SK-N-SH (cell line): ENCODE measurements around the gene ARMC10. TPM values are rescaled to one million over a fixed set of nuclear protein-coding genes. Genes with fewer than 3 reads are reported as not detected.

Experiments
- CTCF ChIA-PET: fragments of 300-600, 350-600 bp; formaldehyde crosslinking; extraction: SDS; loops from one replicate; lab custom pipeline; 2021; lab: Yijun Ruan, JAX
- POLR2A ChIA-PET: fragments of 350-600 bp; sonication (Branson Sonifier 250); formaldehyde crosslinking; extraction: SDS; loops from one replicate; lab custom pipeline; 2020; ENCODE audit warnings: antibody characterized with exemption, inconsistent platforms; lab: Yijun Ruan, JAX
- DNase-seq: peaks from one replicate; pipeline ENCODE4 v3.0.0; 2012
- H2AFZ ChIP-seq: fragments of 200-600 bp; sonication (generic); 2 replicates; pipeline ENCODE4 v1.8.1; 2016; ENCODE audit warnings: antibody characterized with exemption, mild to moderate bottlenecking, low read depth
- H3F3A ChIP-seq: fragments of 200-600 bp; sonication (generic); replicated peaks from 2 replicates; pipeline ENCODE3; 2016; ENCODE audit warnings: antibody characterized with exemption, mild to moderate bottlenecking; ENCODE audit not compliant: insufficient read depth
- H3K27ac ChIP-seq, 2 experiments: fragments of 200-500 bp in 1 of 2; fragments of 200-600 bp in 1 of 2; sonication (Bioruptor generic) in 1 of 2; sonication (generic), shearing (Covaris generic) in 1 of 2; 2 replicates each; pipeline versions ENCODE4 v1.5.1 to v1.6.1; 2014 to 2016; ENCODE audit warnings: low read depth in 2 of 2, inconsistent platforms in 1 of 2, low read length in 1 of 2, mild to moderate bottlenecking in 1 of 2, mixed read lengths in 1 of 2
- H3K27me3 ChIP-seq: fragments of 200-600 bp; sonication (generic), shearing (Covaris generic); 2 replicates; pipeline ENCODE4 v1.6.1; 2016; ENCODE audit warnings: mixed run types; ENCODE audit not compliant: insufficient read depth
- H3K36me3 ChIP-seq, 2 experiments: fragments of 200-500 bp in 1 of 2; fragments of 200-600 bp in 1 of 2; sonication (Bioruptor generic) in 1 of 2; sonication (generic) in 1 of 2; replicated peaks in 1 of 2; 2 replicates each; pipeline versions ENCODE3 to v1.5.1; 2014 to 2016; ENCODE audit warnings: low read length in 1 of 2, mild to moderate bottlenecking in 1 of 2; ENCODE audit not compliant: insufficient read depth in 2 of 2, control insufficient read depth in 1 of 2
- H3K4me1 ChIP-seq, 2 experiments: fragments of 200-500 bp in 1 of 2; fragments of 200-600 bp in 1 of 2; sonication (Bioruptor generic) in 1 of 2; sonication (generic), shearing (Covaris generic) in 1 of 2; 2 replicates each; pipeline versions ENCODE4 v1.5.1 to v1.6.1; 2014 to 2016; ENCODE audit warnings: low read depth in 1 of 2, low read length in 1 of 2, mixed run types in 1 of 2; ENCODE audit not compliant: insufficient read depth in 2 of 2, control insufficient read depth in 1 of 2
- H3K4me2 ChIP-seq: fragments of 200-600 bp; sonication (generic), shearing (Covaris generic); 2 replicates; pipeline ENCODE4 v1.6.1; 2017; ENCODE audit warnings: mixed run types
- H3K4me3 ChIP-seq, 2 experiments: fragments of 200-500 bp in 1 of 2; fragments of 200-600 bp in 1 of 2; sonication (Bioruptor generic) in 1 of 2; sonication (generic), shearing (Covaris generic) in 1 of 2; 2 replicates each; pipeline versions ENCODE4 v1.5.1 to v1.8.1; 2014 to 2016; ENCODE audit warnings: low read depth in 2 of 2, inconsistent platforms in 1 of 2, low read length in 1 of 2, mild to moderate bottlenecking in 1 of 2, mixed read lengths in 1 of 2, moderate library complexity in 1 of 2
- H3K79me2 ChIP-seq: fragments of 200-600 bp; sonication (generic); 2 replicates; pipeline ENCODE4 v1.8.1; 2017; ENCODE audit warnings: mild to moderate bottlenecking; ENCODE audit not compliant: insufficient read depth
- H3K9ac ChIP-seq: fragments of 200-600 bp; sonication (generic); 2 replicates; pipeline ENCODE4 v1.6.1; 2017; ENCODE audit warnings: mixed run types
- H3K9me2 ChIP-seq: fragments of 200-600 bp; sonication (generic); 2 replicates; pipeline ENCODE4 v1.6.1; 2017; ENCODE audit warnings: mixed run types
- H3K9me3 ChIP-seq: fragments of 200-600 bp; sonication (generic); 2 replicates; pipeline ENCODE4 v1.6.1; 2017; ENCODE audit warnings: mixed run types, mild to moderate bottlenecking, moderate library complexity
- H4K20me1 ChIP-seq: fragments of 200-600 bp; sonication (generic); 2 replicates; pipeline ENCODE4 v1.6.1; 2017; ENCODE audit warnings: mild to moderate bottlenecking, mixed run types; ENCODE audit not compliant: insufficient read depth
- CHD2 ChIP-seq: fragments of 150-350 bp; IDR thresholded peaks from 2 replicates; pipeline ENCODE4 v1.6.1; 2018; ENCODE audit warnings: low read length; ENCODE audit not compliant: partially characterized antibody
- ELF1 ChIP-seq: IDR thresholded peaks from 2 replicates; pipeline ENCODE4 v1.4.0; 2012
- EZH2phosphoT487 ChIP-seq: fragments of 200-600 bp; sonication (generic); IDR thresholded peaks from 2 replicates; pipeline ENCODE4 v1.6.1; 2017; ENCODE audit warnings: low read depth, mixed run types, mild to moderate bottlenecking, antibody characterized with exemption, moderate library complexity, borderline replicate concordance
- FOSL2 ChIP-seq: IDR thresholded peaks from 2 replicates; pipeline ENCODE4 v1.4.0; 2012; ENCODE audit warnings: low read depth, mild to moderate bottlenecking, moderate library complexity, borderline replicate concordance
- FOXM1 ChIP-seq: IDR thresholded peaks from 2 replicates; pipeline ENCODE4 v1.4.0; 2012; ENCODE audit warnings: low read depth, mild to moderate bottlenecking
- GABPA ChIP-seq: IDR thresholded peaks from 2 replicates; pipeline ENCODE4 v1.4.0; 2012; ENCODE audit warnings: low read depth, mild to moderate bottlenecking
- IRF3 ChIP-seq: fragments of 150-350 bp; IDR thresholded peaks from 2 replicates; pipeline ENCODE4 v1.6.1; 2016; ENCODE audit warnings: mild to moderate bottlenecking, low read depth, low read length
- JUND ChIP-seq: IDR thresholded peaks from 2 replicates; pipeline ENCODE4 v1.4.0; 2012
- MAX ChIP-seq: IDR thresholded peaks from 2 replicates; pipeline ENCODE4 v1.4.0; 2012; ENCODE audit warnings: low read depth
- NFIC ChIP-seq: IDR thresholded peaks from 2 replicates; pipeline ENCODE4 v1.4.0; 2012; ENCODE audit warnings: borderline replicate concordance
- REST ChIP-seq: IDR thresholded peaks from 2 replicates; pipeline ENCODE4 v1.6.1; 2012; ENCODE audit warnings: mild to moderate bottlenecking, low read depth, low read length, moderate library complexity
- SMC3 ChIP-seq: IDR thresholded peaks from 2 replicates; pipeline ENCODE4 v1.6.1; 2012; ENCODE audit warnings: low read depth, low read length, improper control_type of control experiment
- USF2 ChIP-seq: fragments of 150-350 bp; IDR thresholded peaks from 2 replicates; pipeline ENCODE4 v1.6.1; 2017; ENCODE audit warnings: antibody characterized with exemption, low read length, low read depth, borderline replicate concordance
- WGBS: methylation state at CpG from one replicate; pipeline ENCODE4 v1.1.6; 2017; ENCODE audit warnings: low lambda C conversion rate; 5-methylcytosine and 5-hydroxymethylcytosine counted together
- polyA plus RNA-seq, 3 experiments: library from polyadenylated mRNA; depleted of rRNA; stranded (reverse); fragments of >200 nt; gene quantifications; 2 replicates each; pipeline ENCODE4 v1.2.3, GENCODE V29; 2012
- TF ChIP-seq, protein P1 (sequence below): IDR thresholded peaks from 2 replicates; pipeline ENCODE4 v1.4.0; 2012; ENCODE audit warnings: low read depth, borderline replicate concordance
- TF ChIP-seq, protein P2 (sequence below): fragments of 200-600 bp; sonication (generic); IDR thresholded peaks from 2 replicates; pipeline ENCODE4 v1.6.1; 2017; ENCODE audit warnings: antibody characterized with exemption, mild to moderate bottlenecking, moderate library complexity

ARMC10 gene
- polyA plus RNA-seq, 1 of the 3 experiments (the other 2 are of a cell fraction): 43.4 TPM

- TF ChIP-seq USF2 (no peak), ELF1 (no peak), REST (no peak), IRF3 (no peak)
Observed at GRCh38 chr7:103031024-103031423, 43.9 kb upstream of the ARMC10 start (continued).

GRCh38 chr7:103031781-103032180 lies 43.2 kb upstream of the ARMC10 start:
- WGBS: 42% methylated on average over 1 of the region's 1 CpG
- H3K9me2 ChIP-seq: peaks cover 8% of the 10 kb centered on the region; the same call in 1 of the 2 replicates
- CTCF ChIA-PET: no interaction called here
- POLR2A ChIA-PET: no interaction called here
- no peaks in the 10 kb centered on the region for H3K79me2 ChIP-seq
- no peaks in the 10 kb centered on the region for H3K4me1 ChIP-seq
- no peaks in the 10 kb centered on the region for H3K36me3 ChIP-seq
- no peaks in the 10 kb centered on the region for H3K9me3 ChIP-seq
- H4K20me1 ChIP-seq: no peaks in the 10 kb centered on the region
- DNase-seq: no peak
- H3F3A ChIP-seq: peaks cover 3% of the 10 kb centered on the region
- no peak overlapping the region for H3K9ac ChIP-seq
- H3K4me2 ChIP-seq: no peak overlapping the region
- H3K27ac ChIP-seq: no peak overlapping the region
- no peak overlapping the region for H3K4me3 ChIP-seq
- H3K27me3 ChIP-seq: no peaks in the 10 kb centered on the region
- no peak overlapping the region for H2AFZ ChIP-seq
- TF ChIP-seq MAX: no peak
- no peak for TF ChIP-seq REST
- no peak for TF ChIP-seq EZH2phosphoT487
- no peak for TF ChIP-seq FOXM1
- TF ChIP-seq, protein P1, sequence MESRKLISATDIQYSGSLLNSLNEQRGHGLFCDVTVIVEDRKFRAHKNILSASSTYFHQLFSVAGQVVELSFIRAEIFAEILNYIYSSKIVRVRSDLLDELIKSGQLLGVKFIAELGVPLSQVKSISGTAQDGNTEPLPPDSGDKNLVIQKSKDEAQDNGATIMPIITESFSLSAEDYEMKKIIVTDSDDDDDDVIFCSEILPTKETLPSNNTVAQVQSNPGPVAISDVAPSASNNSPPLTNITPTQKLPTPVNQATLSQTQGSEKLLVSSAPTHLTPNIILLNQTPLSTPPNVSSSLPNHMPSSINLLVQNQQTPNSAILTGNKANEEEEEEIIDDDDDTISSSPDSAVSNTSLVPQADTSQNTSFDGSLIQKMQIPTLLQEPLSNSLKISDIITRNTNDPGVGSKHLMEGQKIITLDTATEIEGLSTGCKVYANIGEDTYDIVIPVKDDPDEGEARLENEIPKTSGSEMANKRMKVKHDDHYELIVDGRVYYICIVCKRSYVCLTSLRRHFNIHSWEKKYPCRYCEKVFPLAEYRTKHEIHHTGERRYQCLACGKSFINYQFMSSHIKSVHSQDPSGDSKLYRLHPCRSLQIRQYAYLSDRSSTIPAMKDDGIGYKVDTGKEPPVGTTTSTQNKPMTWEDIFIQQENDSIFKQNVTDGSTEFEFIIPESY: no peak
- no peak for TF ChIP-seq CHD2
- TF ChIP-seq JUND: no peak
- no peak for TF ChIP-seq IRF3
- no peak for TF ChIP-seq NFIC
- TF ChIP-seq FOSL2: no peak
- TF ChIP-seq, protein P2, sequence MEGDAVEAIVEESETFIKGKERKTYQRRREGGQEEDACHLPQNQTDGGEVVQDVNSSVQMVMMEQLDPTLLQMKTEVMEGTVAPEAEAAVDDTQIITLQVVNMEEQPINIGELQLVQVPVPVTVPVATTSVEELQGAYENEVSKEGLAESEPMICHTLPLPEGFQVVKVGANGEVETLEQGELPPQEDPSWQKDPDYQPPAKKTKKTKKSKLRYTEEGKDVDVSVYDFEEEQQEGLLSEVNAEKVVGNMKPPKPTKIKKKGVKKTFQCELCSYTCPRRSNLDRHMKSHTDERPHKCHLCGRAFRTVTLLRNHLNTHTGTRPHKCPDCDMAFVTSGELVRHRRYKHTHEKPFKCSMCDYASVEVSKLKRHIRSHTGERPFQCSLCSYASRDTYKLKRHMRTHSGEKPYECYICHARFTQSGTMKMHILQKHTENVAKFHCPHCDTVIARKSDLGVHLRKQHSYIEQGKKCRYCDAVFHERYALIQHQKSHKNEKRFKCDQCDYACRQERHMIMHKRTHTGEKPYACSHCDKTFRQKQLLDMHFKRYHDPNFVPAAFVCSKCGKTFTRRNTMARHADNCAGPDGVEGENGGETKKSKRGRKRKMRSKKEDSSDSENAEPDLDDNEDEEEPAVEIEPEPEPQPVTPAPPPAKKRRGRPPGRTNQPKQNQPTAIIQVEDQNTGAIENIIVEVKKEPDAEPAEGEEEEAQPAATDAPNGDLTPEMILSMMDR: no peak
- TF ChIP-seq SMC3: no peak
- no peak for TF ChIP-seq GABPA
